Bronchus fibroblast of lung (primary cell): ENCODE measurements around the gene DHDDS. TPM values are rescaled to one million over a fixed set of nuclear protein-coding genes. Genes with fewer than 3 reads are reported as not detected.

Source experiments
- total RNA-seq: library from RNA; depleted of rRNA; stranded (reverse); fragments of >200 nt; gene quantifications from 2 replicates; pipeline ENCODE4 v1.2.3, GENCODE V29; 2015

The DHDDS gene
- 40.7 and 48.6 TPM in 2 replicates for total RNA-seq

GRCh38 chr1:26431979-26432695 is at the start of gene DHDDS:
DHDDS (plus strand) TSS chr1:26432321; CDS start chr1:26432946, 625 bp downstream.

GRCh38 chr1:26410706-26411623 is 21.2 kb upstream of the DHDDS start, which contains the start of gene LIN28A:
LIN28A (plus strand) TSS chr1:26410817; CDS start chr1:26410892, 75 bp downstream.

GRCh38 chr1:26472320-26472900 is 40.3 kb downstream of the DHDDS start, which contains the start of gene HMGN2:
HMGN2 (plus strand) TSS chr1:26472440; CDS start chr1:26472613, 173 bp downstream.

Other genes with a start within 250 kb of the DHDDS start
- gene CATSPER4, start 241.7 kb upstream of the DHDDS start, total RNA-seq: not detected in 2 replicates
- gene CEP85, start 198.1 kb upstream of the DHDDS start, total RNA-seq: 12.4 and 13.7 TPM in 2 replicates
- gene SH3BGRL3, start 152.2 kb upstream of the DHDDS start, total RNA-seq: 227 and 265 TPM in 2 replicates
- gene UBXN11, start 125.7 kb upstream of the DHDDS start, total RNA-seq: 6.9 and 8.0 TPM in 2 replicates
- not detected in 2 replicates for gene CD52, start 114.4 kb upstream of the DHDDS start, total RNA-seq
- gene CRYBG2, start 78.2 kb upstream of the DHDDS start, total RNA-seq: 1.3 TPM in 1 of 2 replicates, not detected in the other
- gene ZNF683, start 59.6 kb upstream of the DHDDS start, total RNA-seq: not detected in 2 replicates
- gene LIN28A, start 21.5 kb upstream of the DHDDS start, total RNA-seq: not detected in 2 replicates
- 738 and 976 TPM in 2 replicates for gene HMGN2, start 40.1 kb downstream of the DHDDS start, total RNA-seq
- gene RPS6KA1, start 97.4 kb downstream of the DHDDS start, total RNA-seq: 7.9 and 10.9 TPM in 2 replicates